ENCODE results near the gene CD63.

Gene CD63

GRCh38 chr12:55739025-55739378 lies 10.2 kb upstream of the CD63 start:
- DNase-seq (ENCODE audit: low read depth): no peak

GRCh38 chr12:55738123-55739024 lies 9.6 kb upstream of the CD63 start:
- DNase-seq (ENCODE audit: low read depth): peak; percentile 80

GRCh38 chr12:55737581-55738122 lies 8.8 kb upstream of the CD63 start:
- DNase-seq (ENCODE audit: low read depth): no peak

- DNase-seq (ENCODE audit: low read depth): peak; percentile 71
Measured at GRCh38 chr12:55736780-55737580, 8.2 kb upstream of the CD63 start.

- DNase-seq (ENCODE audit: low read depth): no peak
Measured at GRCh38 chr12:55736076-55736475, 7.3 kb upstream of the CD63 start.

GRCh38 chr12:55734595-55734994 lies 5.8 kb upstream of the CD63 start:
- DNase-seq (ENCODE audit: low read depth): no peak

- no peak for DNase-seq (ENCODE audit: low read depth)
Measured at GRCh38 chr12:55733858-55734257, 5.0 kb upstream of the CD63 start.

- no peak for DNase-seq (ENCODE audit: low read depth)
Measured at GRCh38 chr12:55733021-55733555, 4.3 kb upstream of the CD63 start.

GRCh38 chr12:55732288-55732687 lies 3.5 kb upstream of the CD63 start:
- DNase-seq (ENCODE audit: low read depth): no peak

GRCh38 chr12:55729819-55730818 lies 1.3 kb upstream of the CD63 start:
- DNase-seq (ENCODE audit: low read depth): peak; percentile 78

- peak; percentile 68 for DNase-seq (ENCODE audit: low read depth)
Measured at GRCh38 chr12:55728186-55728938, 447 bp downstream of the CD63 start.

- DNase-seq (ENCODE audit: low read depth): peak; percentile 56
Measured at GRCh38 chr12:55727643-55728185, 1.1 kb downstream of the CD63 start.

- no peak for DNase-seq (ENCODE audit: low read depth)
Measured at GRCh38 chr12:55726971-55727370, 1.8 kb downstream of the CD63 start.

- DNase-seq (ENCODE audit: low read depth): no peak
Measured at GRCh38 chr12:55725556-55725955, 3.3 kb downstream of the CD63 start.

- DNase-seq (ENCODE audit: low read depth): no peak
Measured at GRCh38 chr12:55724940-55725309, 3.9 kb downstream of the CD63 start.

- DNase-seq (ENCODE audit: low read depth): peak; percentile 68
Measured at GRCh38 chr12:55724226-55724939, 4.4 kb downstream of the CD63 start.

- no peak for DNase-seq (ENCODE audit: low read depth)
Measured at GRCh38 chr12:55723516-55724225, 5.1 kb downstream of the CD63 start.

GRCh38 chr12:55722948-55723347 lies 5.9 kb downstream of the CD63 start:
- DNase-seq (ENCODE audit: low read depth): no peak

- DNase-seq (ENCODE audit: low read depth): no peak
Measured at GRCh38 chr12:55721601-55722213, 7.1 kb downstream of the CD63 start.
